Fibroblast of lung (primary cell): ENCODE results near the gene NDRG3. TPM values are rescaled to one million over a fixed set of nuclear protein-coding genes. Genes with fewer than 3 reads are reported as not detected.

Experiments
- DNase-seq, 2 donors: peaks; one replicate each; pipeline versions ENCODE4 v3.0.0 to v3.0.0-alpha.2; 2010; ENCODE audit warnings: low read depth in 2 of 2
- H2AFZ ChIP-seq: 2 replicates; pipeline ENCODE4 v1.5.1; 2012; ENCODE audit warnings: low read length, control low read depth, inconsistent platforms
- H3K27ac ChIP-seq: 2 replicates; pipeline ENCODE4 v1.5.1; 2011; ENCODE audit warnings: low read length, control low read depth; ENCODE audit not compliant: insufficient read depth
- H3K27me3 ChIP-seq: 2 replicates; pipeline ENCODE4 v1.5.1; 2011; ENCODE audit warnings: mild to moderate bottlenecking, low read length; ENCODE audit not compliant: control insufficient read depth, insufficient read depth
- H3K36me3 ChIP-seq: 2 replicates; pipeline ENCODE4 v1.5.1; 2011; ENCODE audit warnings: low read length; ENCODE audit not compliant: control insufficient read depth, insufficient read depth
- H3K4me1 ChIP-seq: 2 replicates; pipeline ENCODE4 v1.5.1; 2011; ENCODE audit warnings: low read length; ENCODE audit not compliant: control insufficient read depth, insufficient read depth; ENCODE audit errors: extremely low read depth
- H3K4me2 ChIP-seq: 2 replicates; pipeline ENCODE4 v1.5.1; 2011; ENCODE audit warnings: low read length, control low read depth; ENCODE audit not compliant: insufficient read depth; ENCODE audit errors: extremely low read depth
- H3K4me3 ChIP-seq, 4 experiments: fragments of 200-600 bp in 1 of 4; sonication (generic) in 1 of 4; replicated peaks in 1 of 4; 2 replicates each; pipeline ENCODE4 v1.5.1; 2011 to 2016; ENCODE audit warnings: low read length in 4 of 4, low read depth in 3 of 4, mild to moderate bottlenecking in 3 of 4, control low read depth in 2 of 4, inconsistent platforms in 1 of 4, mixed read lengths in 1 of 4; ENCODE audit not compliant: insufficient read depth in 1 of 4; ENCODE audit errors: control extremely low read depth in 1 of 4
- H3K79me2 ChIP-seq: 2 replicates; pipeline ENCODE4 v1.5.1; 2012; ENCODE audit warnings: mild to moderate bottlenecking, low read length, inconsistent platforms; ENCODE audit not compliant: control insufficient read depth, insufficient read depth
- H3K9ac ChIP-seq: 2 replicates; pipeline ENCODE4 v1.5.1; 2011; ENCODE audit warnings: mild to moderate bottlenecking, low read length, control low read depth; ENCODE audit not compliant: insufficient read depth
- H3K9me3 ChIP-seq: 2 replicates; pipeline ENCODE4 v1.5.1; 2012; ENCODE audit warnings: low read depth, low read length; ENCODE audit not compliant: control insufficient read depth, insufficient read depth
- H4K20me1 ChIP-seq: 2 replicates; pipeline ENCODE4 v1.5.1; 2011; ENCODE audit warnings: low read length; ENCODE audit not compliant: control insufficient read depth, insufficient read depth; ENCODE audit errors: extremely low read depth
- CTCF ChIP-seq, 2 donors: IDR thresholded peaks in 1 of 2; conservative IDR thresholded peaks in 1 of 2; 1 replicate in 1 of 2; 2 replicates in 1 of 2; pipeline ENCODE4 v1.5.1; 2011 to 2012; ENCODE audit warnings: low read length in 2 of 2, control low read depth in 1 of 2, inconsistent platforms in 1 of 2, low read depth in 1 of 2, mild to moderate bottlenecking in 1 of 2
- EZH2 ChIP-seq: IDR thresholded peaks from 2 replicates; pipeline ENCODE4 v1.5.1; 2012; ENCODE audit warnings: low read length, control low read depth, mild to moderate bottlenecking; ENCODE audit errors: missing control alignments
- polyA plus RNA-seq, 2 donors: library from polyadenylated mRNA; depleted of rRNA in 1 of 2; stranded (reverse) in 1 of 2; unstranded in 1 of 2; fragments of >200 nt; gene quantifications; 2 replicates each; pipeline ENCODE4 v1.2.1, GENCODE V29; 2011 to 2012; ENCODE audit warnings: missing spikeins in 1 of 2
- total RNA-seq: library from RNA; depleted of rRNA; stranded (reverse); fragments of >200 nt; gene quantifications from 2 replicates; pipeline ENCODE4 v1.2.1, GENCODE V29; 2014

The NDRG3 gene
- total and polyA plus RNA-seq, 2 donors (not counting 1 experiment from before 2014, with no cell fraction given) = 37.8 TPM

- Histone ChIP-seq H3K27ac (no peak overlapping the region), H3K4me1 (no peaks in the 10 kb centered on the region), H4K20me1 (no peaks in the 10 kb centered on the region), H3K4me2 (peak overlapping the region; percentile 15), H3K9me3 (no peaks in the 10 kb centered on the region), H2AFZ (no peak overlapping the region), H3K9ac (no peak overlapping the region), H3K79me2 (no peaks in the 10 kb centered on the region), H3K36me3 (no peaks in the 10 kb centered on the region), H3K27me3 (no peaks in the 10 kb centered on the region), H3K4me3 (no peak overlapping the region)
- TF ChIP-seq CTCF (conservative IDR thresholded peaks at IDR 0.05 in 1 of 2, IDR thresholded peaks at IDR 0.05 in 1 of 2; ENCODE audit: low read depth in 1 of 2, low read length in 2 of 2) = no peak
- TF ChIP-seq EZH2 = no peak
- DNase-seq = peak in 1 of 2 donors; percentile 22
Measured at GRCh38 chr20:36720510-36720909, 25.4 kb downstream of the NDRG3 start.

GRCh38 chr20:36717657-36718056 is 28.2 kb downstream of the NDRG3 start:
- no peak for DNase-seq
- Histone ChIP-seq H4K20me1 (no peaks in the 10 kb centered on the region), H3K4me2 (no peak overlapping the region), H3K27ac (no peak overlapping the region), H3K36me3 (no peaks in the 10 kb centered on the region), H3K4me3 (no peak overlapping the region), H3K79me2 (no peaks in the 10 kb centered on the region), H3K9ac (no peak overlapping the region), H3K4me1 (no peaks in the 10 kb centered on the region), H2AFZ (no peak overlapping the region), H3K9me3 (no peaks in the 10 kb centered on the region), H3K27me3 (no peaks in the 10 kb centered on the region)
- peak in 1 of 2 donors; percentile 8 for TF ChIP-seq CTCF (conservative IDR thresholded peaks at IDR 0.05 in 1 of 2, IDR thresholded peaks at IDR 0.05 in 1 of 2; ENCODE audit: low read depth in 1 of 2, low read length in 2 of 2)
- TF ChIP-seq EZH2 = no peak

GRCh38 chr20:36717021-36717420 is 28.9 kb downstream of the NDRG3 start:
- Histone ChIP-seq H3K27me3 (no peaks in the 10 kb centered on the region), H3K9ac (no peak overlapping the region), H3K4me3 (no peak overlapping the region), H3K79me2 (no peaks in the 10 kb centered on the region), H4K20me1 (no peaks in the 10 kb centered on the region), H3K36me3 (no peaks in the 10 kb centered on the region), H3K4me2 (no peak overlapping the region), H3K9me3 (no peaks in the 10 kb centered on the region), H3K27ac (no peak overlapping the region), H2AFZ (no peak overlapping the region), H3K4me1 (no peaks in the 10 kb centered on the region)
- no peak for DNase-seq
- TF ChIP-seq CTCF (conservative IDR thresholded peaks at IDR 0.05 in 1 of 2, IDR thresholded peaks at IDR 0.05 in 1 of 2; ENCODE audit: low read depth in 1 of 2, low read length in 2 of 2) = no peak
- no peak for TF ChIP-seq EZH2
